HG03460 (cell line): ENCODE measurements around the gene FNDC5.

Experiments used
- ATAC-seq: cut with Tn5 transposase; IDR thresholded peaks from one replicate; pipeline ENCODE4 v1.9.1; 2021; ENCODE audit not compliant: unreplicated experiment

Gene FNDC5

GRCh38 chr1:32817159-32817814 is 53.4 kb downstream of the FNDC5 start, which contains the start of the genes S100PBP and YARS1:
S100PBP (plus strand) TSS chr1:32817653; CDS start chr1:32826100, 8,447 bp downstream.
YARS1 (minus strand) TSS chr1:32817358; CDS start chr1:32817244, 114 bp downstream.
- ATAC-seq, result peak; percentile 79

- no peak for ATAC-seq
These were observed 54.0 kb downstream of the FNDC5 start for GRCh38 chr1:32816676-32817158.

- ATAC-seq, result no peak
These were observed 56.6 kb downstream of the FNDC5 start for GRCh38 chr1:32813941-32814739.
